ENCODE data around the gene C16orf96.

The C16orf96 gene

GRCh38 chr16:4593086-4593485 lies 36.9 kb downstream of the C16orf96 start:
- no peak overlapping the region for H3K4me3 ChIP-seq (ENCODE audit: control insufficient read depth, low read depth, low read length)
- DNase-seq (ENCODE audit: low read depth), result no peak
- TF ChIP-seq, protein P1, sequence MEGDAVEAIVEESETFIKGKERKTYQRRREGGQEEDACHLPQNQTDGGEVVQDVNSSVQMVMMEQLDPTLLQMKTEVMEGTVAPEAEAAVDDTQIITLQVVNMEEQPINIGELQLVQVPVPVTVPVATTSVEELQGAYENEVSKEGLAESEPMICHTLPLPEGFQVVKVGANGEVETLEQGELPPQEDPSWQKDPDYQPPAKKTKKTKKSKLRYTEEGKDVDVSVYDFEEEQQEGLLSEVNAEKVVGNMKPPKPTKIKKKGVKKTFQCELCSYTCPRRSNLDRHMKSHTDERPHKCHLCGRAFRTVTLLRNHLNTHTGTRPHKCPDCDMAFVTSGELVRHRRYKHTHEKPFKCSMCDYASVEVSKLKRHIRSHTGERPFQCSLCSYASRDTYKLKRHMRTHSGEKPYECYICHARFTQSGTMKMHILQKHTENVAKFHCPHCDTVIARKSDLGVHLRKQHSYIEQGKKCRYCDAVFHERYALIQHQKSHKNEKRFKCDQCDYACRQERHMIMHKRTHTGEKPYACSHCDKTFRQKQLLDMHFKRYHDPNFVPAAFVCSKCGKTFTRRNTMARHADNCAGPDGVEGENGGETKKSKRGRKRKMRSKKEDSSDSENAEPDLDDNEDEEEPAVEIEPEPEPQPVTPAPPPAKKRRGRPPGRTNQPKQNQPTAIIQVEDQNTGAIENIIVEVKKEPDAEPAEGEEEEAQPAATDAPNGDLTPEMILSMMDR (IDR thresholded peaks at IDR 0.05; ENCODE audit: control insufficient read depth, insufficient read depth, low read depth, low read length, missing control alignments), result no peak

DNA sequence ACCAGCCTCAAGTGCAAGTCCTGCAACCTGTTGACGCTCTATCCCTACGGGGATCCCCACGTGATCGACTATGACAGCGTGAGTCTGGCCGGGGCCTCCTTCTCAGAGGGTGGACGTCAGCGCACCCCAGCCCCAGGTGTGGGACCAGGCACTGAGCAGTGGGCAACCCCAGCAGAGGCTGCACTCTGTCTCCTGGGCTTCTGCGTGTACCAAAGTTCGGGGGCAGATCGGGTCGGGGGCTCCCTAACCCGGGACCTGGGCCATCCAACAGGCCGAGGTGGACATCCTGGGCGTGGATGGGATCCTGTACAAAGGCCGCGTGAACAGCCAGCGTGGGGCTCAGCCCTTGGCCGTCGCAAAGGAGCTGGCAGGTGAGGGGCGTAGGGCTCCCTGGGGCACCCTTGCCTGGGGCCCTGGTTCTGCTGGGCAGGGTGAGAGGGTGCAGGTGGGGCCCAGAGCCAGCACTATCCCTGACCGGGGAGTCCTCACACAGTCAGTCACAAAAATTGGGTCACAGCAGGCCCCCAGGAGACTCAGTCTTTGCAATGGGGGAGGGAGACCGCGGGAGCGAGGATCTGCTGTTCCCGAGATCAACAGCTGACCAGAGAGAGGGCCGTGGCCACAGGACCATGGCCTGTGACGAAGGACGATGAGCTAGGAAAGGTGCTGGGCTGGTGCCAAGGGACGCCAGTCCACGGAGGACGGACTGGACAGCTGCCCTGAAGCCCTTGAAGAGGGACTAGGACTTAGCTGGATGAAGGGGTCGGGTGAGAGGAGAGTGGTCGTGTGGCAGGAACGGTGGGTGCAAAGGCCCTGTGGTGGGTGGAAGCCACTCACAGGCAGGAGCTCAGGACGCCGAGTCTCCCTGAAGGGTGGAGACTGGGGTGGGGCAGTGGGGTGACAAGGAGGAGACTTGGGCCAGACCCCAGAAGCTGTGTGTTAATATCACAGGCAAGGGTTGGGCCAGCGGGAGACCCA lies 38.6 kb downstream of the C16orf96 start:
- DNase-seq (ENCODE audit: low read depth), result no peak
- TF ChIP-seq, protein P1 (IDR thresholded peaks at IDR 0.05; ENCODE audit: control insufficient read depth, insufficient read depth, low read depth, low read length, missing control alignments), result no peak
- no peak overlapping the region for H3K4me3 ChIP-seq (ENCODE audit: control insufficient read depth, low read depth, low read length)

- TF ChIP-seq, protein P1 (IDR thresholded peaks at IDR 0.05; ENCODE audit: control insufficient read depth, insufficient read depth, low read depth, low read length, missing control alignments), result no peak
- H3K4me3 ChIP-seq (ENCODE audit: control insufficient read depth, low read depth, low read length), result no peak overlapping the region
- no peak for DNase-seq (ENCODE audit: low read depth)
Observed at GRCh38 chr16:4597174-4597573, 41.0 kb downstream of the C16orf96 start.

- TF ChIP-seq, protein P1 (IDR thresholded peaks at IDR 0.05; ENCODE audit: control insufficient read depth, insufficient read depth, low read depth, low read length, missing control alignments), result no peak
- no peak overlapping the region for H3K4me3 ChIP-seq (ENCODE audit: control insufficient read depth, low read depth, low read length)
- DNase-seq (ENCODE audit: low read depth), result no peak
Observed at GRCh38 chr16:4599037-4599436, 42.9 kb downstream of the C16orf96 start.

- H3K4me3 ChIP-seq (ENCODE audit: control insufficient read depth, low read depth, low read length), result no peak overlapping the region
- DNase-seq (ENCODE audit: low read depth), result no peak
- TF ChIP-seq, protein P1 (IDR thresholded peaks at IDR 0.05; ENCODE audit: control insufficient read depth, insufficient read depth, low read depth, low read length, missing control alignments), result no peak
Observed at GRCh38 chr16:4599545-4599944, 43.4 kb downstream of the C16orf96 start.

- no peak for DNase-seq (ENCODE audit: low read depth)
- TF ChIP-seq, protein P1 (IDR thresholded peaks at IDR 0.05; ENCODE audit: control insufficient read depth, insufficient read depth, low read depth, low read length, missing control alignments), result no peak
- no peak overlapping the region for H3K4me3 ChIP-seq (ENCODE audit: control insufficient read depth, low read depth, low read length)
Observed at GRCh38 chr16:4601036-4601863, 45.1 kb downstream of the C16orf96 start.

Data from AG09309 (cell line).